ENCODE data around the gene FKBP7.
A peak's percentile ranks its signal among the peaks of the same experiment; 100 is the strongest.

DNA sequence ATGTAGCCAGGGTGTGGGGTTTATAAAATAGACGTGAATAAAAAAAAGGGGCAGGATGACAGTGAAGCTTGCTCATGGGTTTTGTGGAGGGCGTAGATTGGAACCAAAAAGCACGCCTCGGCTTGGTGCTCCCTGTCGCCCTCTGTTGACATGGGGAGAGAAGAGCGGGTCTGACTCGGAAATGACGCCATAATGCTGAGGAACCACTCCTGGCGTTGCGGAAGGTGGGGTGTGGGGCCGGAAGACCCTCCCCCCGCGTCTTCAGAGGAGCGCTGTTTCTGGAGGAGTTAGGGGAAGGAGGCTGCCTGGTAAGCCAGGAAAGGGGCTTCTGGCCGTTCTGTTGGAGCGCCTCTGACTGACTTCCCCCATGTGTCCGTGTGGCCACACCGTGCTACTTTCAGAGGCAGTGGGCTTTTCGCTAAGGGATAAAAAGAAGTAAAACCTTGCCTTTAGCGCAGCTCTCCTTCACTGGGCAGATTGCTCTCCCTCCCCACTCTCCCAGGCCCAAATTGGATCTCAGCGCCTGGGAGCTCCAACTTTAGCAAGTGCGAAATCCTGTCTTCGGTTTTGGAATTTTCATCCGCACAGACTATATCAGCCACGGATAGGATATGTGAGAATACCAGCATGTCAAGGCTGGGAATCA lies 44.7 kb upstream of the FKBP7 start:
- TF ChIP-seq, protein P1, sequence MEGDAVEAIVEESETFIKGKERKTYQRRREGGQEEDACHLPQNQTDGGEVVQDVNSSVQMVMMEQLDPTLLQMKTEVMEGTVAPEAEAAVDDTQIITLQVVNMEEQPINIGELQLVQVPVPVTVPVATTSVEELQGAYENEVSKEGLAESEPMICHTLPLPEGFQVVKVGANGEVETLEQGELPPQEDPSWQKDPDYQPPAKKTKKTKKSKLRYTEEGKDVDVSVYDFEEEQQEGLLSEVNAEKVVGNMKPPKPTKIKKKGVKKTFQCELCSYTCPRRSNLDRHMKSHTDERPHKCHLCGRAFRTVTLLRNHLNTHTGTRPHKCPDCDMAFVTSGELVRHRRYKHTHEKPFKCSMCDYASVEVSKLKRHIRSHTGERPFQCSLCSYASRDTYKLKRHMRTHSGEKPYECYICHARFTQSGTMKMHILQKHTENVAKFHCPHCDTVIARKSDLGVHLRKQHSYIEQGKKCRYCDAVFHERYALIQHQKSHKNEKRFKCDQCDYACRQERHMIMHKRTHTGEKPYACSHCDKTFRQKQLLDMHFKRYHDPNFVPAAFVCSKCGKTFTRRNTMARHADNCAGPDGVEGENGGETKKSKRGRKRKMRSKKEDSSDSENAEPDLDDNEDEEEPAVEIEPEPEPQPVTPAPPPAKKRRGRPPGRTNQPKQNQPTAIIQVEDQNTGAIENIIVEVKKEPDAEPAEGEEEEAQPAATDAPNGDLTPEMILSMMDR (conservative IDR thresholded peaks at IDR 0.05; ENCODE audit: low read length) = peak; percentile 84
- no peak for TF ChIP-seq EZH2phosphoT487 (IDR thresholded peaks at IDR 0.05; ENCODE audit: borderline replicate concordance, low read depth, low read length)

All from OCI-LY7 (cell line).